ENCODE results near the gene RPL37A.

Gene RPL37A

DNA sequence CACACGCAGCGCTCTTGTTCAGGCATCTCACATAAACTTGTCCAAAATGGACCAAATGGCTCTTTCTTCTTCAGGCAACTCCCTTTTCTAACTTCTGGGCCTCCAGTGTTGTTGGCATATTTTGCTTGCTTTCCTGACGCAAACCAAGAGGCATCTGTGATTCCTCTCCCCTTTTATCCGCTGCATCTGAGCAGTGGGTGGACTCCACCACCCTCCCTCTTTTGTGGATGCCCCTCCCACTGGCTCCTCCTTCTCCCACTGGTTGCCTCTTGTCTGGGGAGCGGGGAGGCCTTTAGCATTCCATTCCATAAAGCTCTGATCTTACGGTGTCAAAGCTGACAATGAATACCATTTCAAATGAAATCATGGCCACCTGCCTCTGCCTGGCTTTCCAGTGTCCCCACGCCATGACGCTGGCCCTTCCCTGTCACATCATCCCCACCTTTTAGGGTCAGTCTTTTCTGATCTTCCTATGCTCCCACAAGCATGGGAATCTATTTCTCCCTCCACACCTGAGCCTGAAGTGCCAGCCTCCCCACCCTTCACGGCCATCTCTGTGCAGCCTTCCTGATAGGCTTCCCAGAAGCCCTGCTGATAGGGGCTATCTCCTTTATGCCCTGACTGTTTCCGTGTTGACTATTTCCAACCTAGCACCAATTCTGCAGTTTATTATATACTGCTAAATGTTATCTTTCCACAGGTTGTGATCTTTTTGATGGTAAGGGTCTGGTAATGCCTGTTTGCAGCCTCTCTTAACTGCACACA lies 51.5 kb downstream of the RPL37A start:
- no peak for DNase-seq

DNA sequence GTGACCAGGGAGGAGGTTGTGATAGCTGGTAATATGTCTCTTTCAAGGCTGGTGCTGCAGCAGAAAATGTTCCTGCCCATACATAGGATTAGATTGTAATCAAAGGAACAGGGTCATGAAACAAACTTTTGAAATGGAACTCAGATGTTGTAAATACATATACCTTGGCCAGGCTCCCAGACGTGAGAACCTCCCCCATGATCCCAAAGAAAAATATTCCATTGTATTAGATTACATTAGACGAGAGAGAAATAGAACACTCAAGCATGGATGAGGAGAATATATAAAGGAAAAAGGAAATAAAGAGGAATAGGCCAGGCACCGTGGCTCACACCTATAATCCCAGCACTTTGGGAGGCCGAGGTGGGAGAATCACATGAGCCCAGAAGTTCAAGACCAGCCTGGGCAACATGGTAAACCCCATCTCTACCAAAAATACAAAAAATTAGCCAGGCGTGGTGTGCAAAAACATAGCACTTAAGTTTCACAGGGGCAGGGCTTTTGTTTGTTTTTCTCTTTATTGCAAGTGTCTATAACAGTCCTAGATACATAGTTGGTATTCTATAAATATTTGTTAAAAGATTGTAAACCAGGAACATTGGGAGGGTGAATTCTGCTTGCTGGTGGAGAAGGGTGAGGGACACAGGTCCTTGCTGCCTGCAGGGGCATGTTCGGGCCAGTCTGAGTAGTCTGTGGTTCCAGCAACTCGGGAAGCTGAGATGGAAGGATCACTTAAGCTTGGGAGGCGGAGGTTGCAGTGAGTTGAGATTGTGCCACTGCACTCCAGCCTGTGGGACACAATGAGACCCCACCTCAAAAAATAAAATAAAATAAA lies 52.8 kb downstream of the RPL37A start:
- no peak for DNase-seq

DNA sequence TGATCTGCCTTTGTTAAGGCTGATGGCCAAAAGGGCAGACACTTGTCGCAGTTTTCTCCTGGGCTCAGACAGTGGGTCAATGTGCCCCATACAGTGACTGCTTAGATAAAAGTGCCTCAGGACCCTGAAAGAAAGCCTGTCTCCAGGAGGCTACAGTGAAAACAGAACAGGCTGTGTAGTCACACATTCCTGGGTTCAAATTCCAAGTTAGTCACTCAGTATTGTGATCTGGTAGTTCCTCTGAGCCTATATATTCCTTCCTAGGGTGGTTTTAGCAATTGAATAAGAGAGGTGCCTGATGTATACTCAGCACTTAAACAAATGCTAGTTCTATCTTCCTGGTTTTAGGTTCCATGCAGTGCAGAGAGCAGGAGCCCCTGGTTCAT lies 54.4 kb downstream of the RPL37A start:
- no peak for DNase-seq
